Measurements from ENCODE around the gene ZBTB7C.

ZBTB7C gene

GRCh38 chr18:48007955-48008701, 401.1 kb downstream of the ZBTB7C start:
- Histone ChIP-seq H3K9ac (ENCODE audit: low read depth, low read length) (peak overlapping the region; percentile 70), H3K36me3 (ENCODE audit: insufficient read depth, low read length) (no peaks in the 10 kb centered on the region), H3K9me3 (ENCODE audit: control insufficient read depth, insufficient read depth, low read length) (no peaks in the 10 kb centered on the region), H3K4me1 (ENCODE audit: insufficient read depth, low read length) (peaks cover 13% of the 10 kb centered on the region; the same call in 1 of the 2 replicates)

GRCh38 chr18:48007381-48007780, 401.8 kb downstream of the ZBTB7C start:
- no peaks in the 10 kb centered on the region for H3K36me3 ChIP-seq (ENCODE audit: insufficient read depth, low read length)
- peak overlapping the region; percentile 65 for H3K9ac ChIP-seq (ENCODE audit: low read depth, low read length)

GRCh38 chr18:48006415-48007175, 402.6 kb downstream of the ZBTB7C start:
- Histone ChIP-seq H3K9ac (ENCODE audit: low read depth, low read length) (no peak overlapping the region), H3K9me3 (ENCODE audit: control insufficient read depth, insufficient read depth, low read length) (no peaks in the 10 kb centered on the region), H3K36me3 (ENCODE audit: insufficient read depth, low read length) (no peaks in the 10 kb centered on the region), H3K4me1 (ENCODE audit: insufficient read depth, low read length) (peaks cover 13% of the 10 kb centered on the region; the same call in 1 of the 2 replicates)

More at GRCh38 chr18:48007381-48007780, 401.8 kb downstream of the ZBTB7C start:
- no peaks in the 10 kb centered on the region for H3K9me3 ChIP-seq (ENCODE audit: control insufficient read depth, insufficient read depth, low read length)
- H3K4me1 ChIP-seq (ENCODE audit: insufficient read depth, low read length), result peaks cover 13% of the 10 kb centered on the region; the same call in 1 of the 2 replicates

GRCh38 chr18:48004577-48004976, 404.6 kb downstream of the ZBTB7C start:
- no peak overlapping the region for H3K9ac ChIP-seq (ENCODE audit: low read depth, low read length)
- H3K4me1 ChIP-seq (ENCODE audit: insufficient read depth, low read length), result peaks cover 13% of the 10 kb centered on the region; the same call in 1 of the 2 replicates
- no peaks in the 10 kb centered on the region for H3K36me3 ChIP-seq (ENCODE audit: insufficient read depth, low read length)
- no peaks in the 10 kb centered on the region for H3K9me3 ChIP-seq (ENCODE audit: control insufficient read depth, insufficient read depth, low read length)

GRCh38 chr18:48003426-48004349, 405.5 kb downstream of the ZBTB7C start:
- Histone ChIP-seq H3K9ac (ENCODE audit: low read depth, low read length) (no peak overlapping the region), H3K36me3 (ENCODE audit: insufficient read depth, low read length) (no peaks in the 10 kb centered on the region), H3K9me3 (ENCODE audit: control insufficient read depth, insufficient read depth, low read length) (no peaks in the 10 kb centered on the region), H3K4me1 (ENCODE audit: insufficient read depth, low read length) (peaks cover 8% of the 10 kb centered on the region; the same call in 1 of the 2 replicates)

GRCh38 chr18:48002933-48003365, 406.2 kb downstream of the ZBTB7C start:
- Histone ChIP-seq H3K36me3 (ENCODE audit: insufficient read depth, low read length) (no peaks in the 10 kb centered on the region), H3K9ac (ENCODE audit: low read depth, low read length) (no peak overlapping the region), H3K4me1 (ENCODE audit: insufficient read depth, low read length) (peaks cover 8% of the 10 kb centered on the region; the same call in 1 of the 2 replicates), H3K9me3 (ENCODE audit: control insufficient read depth, insufficient read depth, low read length) (no peaks in the 10 kb centered on the region)

- Histone ChIP-seq H3K4me1 (ENCODE audit: insufficient read depth, low read length) (no peaks in the 10 kb centered on the region), H3K9me3 (ENCODE audit: control insufficient read depth, insufficient read depth, low read length) (no peaks in the 10 kb centered on the region; the same call in 1 of the 2 replicates), H3K9ac (ENCODE audit: low read depth, low read length) (no peak overlapping the region), H3K36me3 (ENCODE audit: insufficient read depth, low read length) (no peaks in the 10 kb centered on the region)
Observed at GRCh38 chr18:48000701-48001100, 408.5 kb downstream of the ZBTB7C start.

- Histone ChIP-seq H3K36me3 (ENCODE audit: insufficient read depth, low read length) (no peaks in the 10 kb centered on the region), H3K4me1 (ENCODE audit: insufficient read depth, low read length) (no peaks in the 10 kb centered on the region), H3K9me3 (ENCODE audit: control insufficient read depth, insufficient read depth, low read length) (no peaks in the 10 kb centered on the region; the same call in 1 of the 2 replicates), H3K9ac (ENCODE audit: low read depth, low read length) (no peak overlapping the region)
Observed at GRCh38 chr18:47999801-48000248, 409.4 kb downstream of the ZBTB7C start.

GRCh38 chr18:47997338-47997780, 411.8 kb downstream of the ZBTB7C start:
- Histone ChIP-seq H3K9ac (ENCODE audit: low read depth, low read length) (no peak overlapping the region), H3K4me1 (ENCODE audit: insufficient read depth, low read length) (peaks cover 3% of the 10 kb centered on the region; the same call in 1 of the 2 replicates)

GRCh38 chr18:47996091-47996541, 413.1 kb downstream of the ZBTB7C start:
- no peak overlapping the region for H3K9ac ChIP-seq (ENCODE audit: low read depth, low read length)
- no peaks in the 10 kb centered on the region; the same call in 1 of the 2 replicates for H3K9me3 ChIP-seq (ENCODE audit: control insufficient read depth, insufficient read depth, low read length)
- no peaks in the 10 kb centered on the region for H3K36me3 ChIP-seq (ENCODE audit: insufficient read depth, low read length)
- peaks cover 3% of the 10 kb centered on the region; the same call in 1 of the 2 replicates for H3K4me1 ChIP-seq (ENCODE audit: insufficient read depth, low read length)

More at GRCh38 chr18:47997338-47997780, 411.8 kb downstream of the ZBTB7C start:
- no peaks in the 10 kb centered on the region for H3K36me3 ChIP-seq (ENCODE audit: insufficient read depth, low read length)
- H3K9me3 ChIP-seq (ENCODE audit: control insufficient read depth, insufficient read depth, low read length), result no peaks in the 10 kb centered on the region; the same call in 1 of the 2 replicates

- H3K36me3 ChIP-seq (ENCODE audit: insufficient read depth, low read length), result no peaks in the 10 kb centered on the region
- H3K9me3 ChIP-seq (ENCODE audit: control insufficient read depth, insufficient read depth, low read length), result no peaks in the 10 kb centered on the region; the same call in 1 of the 2 replicates
- no peak overlapping the region for H3K9ac ChIP-seq (ENCODE audit: low read depth, low read length)
- peaks cover 3% of the 10 kb centered on the region; the same call in 1 of the 2 replicates for H3K4me1 ChIP-seq (ENCODE audit: insufficient read depth, low read length)
Observed at GRCh38 chr18:47995654-47996053, 413.5 kb downstream of the ZBTB7C start.

- Histone ChIP-seq H3K36me3 (ENCODE audit: insufficient read depth, low read length) (no peaks in the 10 kb centered on the region), H3K4me1 (ENCODE audit: insufficient read depth, low read length) (peaks cover 14% of the 10 kb centered on the region; the same call in 1 of the 2 replicates), H3K9me3 (ENCODE audit: control insufficient read depth, insufficient read depth, low read length) (no peaks in the 10 kb centered on the region; the same call in 1 of the 2 replicates), H3K9ac (ENCODE audit: low read depth, low read length) (no peak overlapping the region)
Observed at GRCh38 chr18:47993409-47993808, 415.8 kb downstream of the ZBTB7C start.

GRCh38 chr18:47992976-47993375, 416.2 kb downstream of the ZBTB7C start:
- Histone ChIP-seq H3K36me3 (ENCODE audit: insufficient read depth, low read length) (no peaks in the 10 kb centered on the region), H3K4me1 (ENCODE audit: insufficient read depth, low read length) (peaks cover 14% of the 10 kb centered on the region; the same call in 1 of the 2 replicates), H3K9me3 (ENCODE audit: control insufficient read depth, insufficient read depth, low read length) (no peaks in the 10 kb centered on the region; the same call in 1 of the 2 replicates), H3K9ac (ENCODE audit: low read depth, low read length) (no peak overlapping the region)

Measured in ES-I3 (cell line).